K562 (cell line): Measurements from ENCODE around the gene RPS27. TPM values are rescaled to one million over a fixed set of nuclear protein-coding genes. Genes with fewer than 3 reads are reported as not detected.

Experiments
- BRD4 ChIP-seq: fragments of 200-600 bp; sonication (generic); IDR thresholded peaks from 2 replicates; pipeline ENCODE4 v1.6.1; 2017; ENCODE audit warnings: inconsistent platforms
- BRD9 ChIP-seq: fragments of 450-650 bp; IDR thresholded peaks from 2 replicates; pipeline ENCODE4 v1.6.1; 2018; ENCODE audit warnings: low read depth; ENCODE audit not compliant: partially characterized antibody
- DACH1 ChIP-seq: fragments of 450-650 bp; IDR thresholded peaks from 2 replicates; pipeline ENCODE4 v1.6.1; 2018; ENCODE audit not compliant: partially characterized antibody
- DLX4 ChIP-seq: fragments of 250-450 bp; sonication (Bioruptor Pico); IDR thresholded peaks from 2 replicates; pipeline ENCODE4 v1.6.1; 2021; ENCODE audit warnings: mild to moderate bottlenecking
- DMBX1 ChIP-seq: fragments of 250-450 bp; sonication (Bioruptor Pico); IDR thresholded peaks from 2 replicates; pipeline ENCODE4 v1.8.0; 2022; ENCODE audit warnings: inconsistent platforms, mild to moderate bottlenecking, moderate library complexity, borderline replicate concordance
- DPF2 ChIP-seq: fragments of 450-650 bp; IDR thresholded peaks from 2 replicates; pipeline ENCODE4 v1.6.1; 2016
- E2F6 ChIP-seq, 2 experiments: IDR thresholded peaks; 2 replicates each; pipeline ENCODE4 v1.6.1; 2011; ENCODE audit warnings: borderline replicate concordance in 1 of 2, control low read depth in 1 of 2, low read depth in 1 of 2, low read length in 1 of 2, mild to moderate bottlenecking in 1 of 2, mixed read lengths in 1 of 2, moderate library complexity in 1 of 2; ENCODE audit not compliant: insufficient read depth in 1 of 2, insufficient read length in 1 of 2, poor library complexity in 1 of 2, severe bottlenecking in 1 of 2; ENCODE audit errors: extremely low read depth in 1 of 2
- ELF1 ChIP-seq: fragments of 200-800 bp; sonication (Bioruptor generic); IDR thresholded peaks from 2 replicates; pipeline ENCODE4 v1.6.1; 2016; ENCODE audit warnings: missing genetic modification characterization, missing compliant biosample characterization
- ELF4 ChIP-seq: fragments of 450-650 bp; formaldehyde crosslinking; IDR thresholded peaks from 2 replicates; pipeline ENCODE4 v1.4.0; 2022; ENCODE audit warnings: missing genetic modification characterization
- EP400 ChIP-seq: fragments of 450-650 bp; IDR thresholded peaks from 2 replicates; pipeline ENCODE4 v1.6.1; 2017; ENCODE audit warnings: antibody characterized with exemption, mild to moderate bottlenecking, moderate library complexity
- FOS ChIP-seq: IDR thresholded peaks from 3 replicates; pipeline ENCODE4 v1.6.1; 2011; ENCODE audit not compliant: insufficient read length; ENCODE audit errors: extremely low read depth
- FOXK1 ChIP-seq: sonication (generic); formaldehyde crosslinking; IDR thresholded peaks from 2 replicates; pipeline ENCODE4 v1.8.0; 2022; ENCODE audit warnings: missing genetic modification reagents, mild to moderate bottlenecking, borderline replicate concordance
- HDAC1 ChIP-seq, 2 experiments: fragments of 450-650 bp; IDR thresholded peaks; 2 replicates each; pipeline ENCODE4 v1.6.1; 2016 to 2017; ENCODE audit warnings: inconsistent platforms in 1 of 2, mild to moderate bottlenecking in 1 of 2, moderate library complexity in 1 of 2
- HNRNPLL ChIP-seq: fragments of 200-400 bp; formaldehyde crosslinking; IDR thresholded peaks from 2 replicates; pipeline ENCODE4 v1.6.1; 2017; ENCODE audit warnings: low read length, low read depth, mild to moderate bottlenecking; ENCODE audit not compliant: poor library complexity, severe bottlenecking
- IFI16 ChIP-seq: fragments of 250-450 bp; sonication (Bioruptor Pico); IDR thresholded peaks from 2 replicates; pipeline ENCODE4 v2.1.2; 2022; ENCODE audit warnings: mild to moderate bottlenecking, inconsistent platforms
- MCM5 ChIP-seq: fragments of 450-650 bp; IDR thresholded peaks from 2 replicates; pipeline ENCODE4 v1.6.1; 2016; ENCODE audit warnings: low read depth
- MLLT1 ChIP-seq, 2 experiments: fragments of 450-650 bp; IDR thresholded peaks; 2 replicates each; pipeline ENCODE4 v1.6.1; 2016
- MTA2 ChIP-seq: fragments of 450-650 bp; IDR thresholded peaks from 2 replicates; pipeline ENCODE4 v1.6.1; 2016; ENCODE audit warnings: low read depth
- POLR3G ChIP-seq: IDR thresholded peaks from 2 replicates; pipeline ENCODE4 v1.6.1; 2011; ENCODE audit not compliant: insufficient read length, insufficient replicate concordance; ENCODE audit errors: extremely low read depth
- SAFB2 ChIP-seq: fragments of 200-400 bp; formaldehyde crosslinking; IDR thresholded peaks from 2 replicates; pipeline ENCODE4 v1.6.1; 2018; ENCODE audit warnings: borderline replicate concordance, low read length, low read depth, moderate library complexity; ENCODE audit not compliant: severe bottlenecking
- USF1 ChIP-seq: sonication (generic); formaldehyde crosslinking; IDR thresholded peaks from 2 replicates; pipeline ENCODE4 v1.9.0; 2022; ENCODE audit warnings: mild to moderate bottlenecking, missing genetic modification reagents
- ZBTB2 ChIP-seq: fragments of 450-650 bp; IDR thresholded peaks from 2 replicates; pipeline ENCODE4 v1.6.1; 2016; ENCODE audit warnings: antibody characterized with exemption
- ZFP30 ChIP-seq: fragments of 250-450 bp; sonication (Bioruptor Pico); IDR thresholded peaks from 2 replicates; pipeline ENCODE4 v1.8.0; 2022; ENCODE audit warnings: moderate library complexity, mild to moderate bottlenecking, inconsistent platforms, borderline replicate concordance
- ZNF75A ChIP-seq: fragments of 450-650 bp; formaldehyde crosslinking; IDR thresholded peaks from 2 replicates; pipeline ENCODE4 v1.4.0; 2020; ENCODE audit warnings: mild to moderate bottlenecking
- polyA plus RNA-seq, 8 experiments: library from polyadenylated mRNA; depleted of rRNA in 4 of 8; stranded (reverse) in 5 of 8; unstranded in 3 of 8; fragments of >200 nt; fragmentation: Nextera tagmentation in 2 of 8; fragmentation: Illumina TruSeq in 1 of 8; extraction: Ambion mirVana in 2 of 8; extraction: Trizol in 1 of 8; gene quantifications; 2 replicates each; pipeline versions ENCODE4 v1.2.1 to v1.2.3, GENCODE V29; 2011 to 2014; ENCODE audit warnings: inconsistent platforms in 1 of 8, missing spikeins in 1 of 8
- total RNA-seq, 7 experiments: library from RNA; depleted of rRNA in 6 of 7; stranded (reverse); fragments of >200 nt in 6 of 7; fragmentation: Illumina TruSeq in 2 of 7; extraction: Trizol in 2 of 7; gene quantifications; 2 replicates each; pipeline versions ENCODE4 v1.2.1 to v1.2.3, GENCODE V29; 2011 to 2021; ENCODE audit warnings: low replicate concordance in 1 of 7

Gene RPS27
- total and polyA plus RNA-seq, 9 of the 15 experiments (the other 6 are each of a cell fraction or from before 2014, with no cell fraction given) = 2,091 to 9,377 (median 6,706) TPM

- TF ChIP-seq HNRNPLL (no peak), DPF2 (peak; percentile 90), E2F6 (IDR thresholded peaks at IDR 0.05; ENCODE audit: borderline replicate concordance in 1 of 2, extremely low read depth in 1 of 2, insufficient read depth in 1 of 2, insufficient read length in 1 of 2, low read depth in 1 of 2, low read length in 1 of 2, poor library complexity in 1 of 2, severe bottlenecking in 1 of 2) (no peak), FOS (peak; percentile 49), ELF4 (CRISPR knock-in tag) (no peak), ZNF75A (CRISPR knock-in tag) (no peak), MCM5 (no peak), BRD9 (peak; percentile 56), DACH1 (peak; percentile 34), HDAC1 (IDR thresholded peaks at IDR 0.05) (peak in 1 of 2 experiments; percentile 72; a peak in 2 of 4 replicates), FOXK1 (CRISPR knock-in tag) (no peak), ZFP30 (CRISPR knock-in tag) (no peak), MTA2 (no peak), BRD4 (no peak), IFI16 (CRISPR knock-in tag) (no peak), DMBX1 (CRISPR knock-in tag) (no peak), MLLT1 (IDR thresholded peaks at IDR 0.05) (peak; percentile 34 to 36; a peak in 1 of 4 replicates), POLR3G (no peak), SAFB2 (no peak), USF1 (0 out of 2 replicates have a peak, but pooled peaks have one; percentile 11), ELF1 (tag) (no peak), ZBTB2 (peak; percentile 40), DLX4 (CRISPR knock-in tag) (no peak), EP400 (0 out of 2 replicates have a peak, but pooled peaks have one; percentile 28)
These were observed 5.1 kb upstream of the RPS27 start (continued) for GRCh38 chr1:153985341-153985912.
